Measurements from ENCODE around the gene SCAMP4.
"Not testable (repeated sequence)": the region's sequence is repeated elsewhere in the genome, so short reads cannot be mapped to it uniquely, and the experiment has no call there.

The SCAMP4 gene

GRCh38 chr19:1864480-1865171, 40.6 kb upstream of the SCAMP4 start:
- peak; percentile 66 for DNase-seq
- in situ Hi-C loops (cut with HindIII; ENCODE audit: low pct_ligation_motif_present, low pct_unique_long_range_greater_than_20kb, low sequenced_read_pairs): no loop called here

GRCh38 chr19:1865172-1866010, 39.8 kb upstream of the SCAMP4 start:
- in situ Hi-C loops (cut with HindIII; ENCODE audit: low pct_ligation_motif_present, low pct_unique_long_range_greater_than_20kb, low sequenced_read_pairs): no loop called here
- no peak for DNase-seq

- in situ Hi-C loops (cut with HindIII; ENCODE audit: low pct_ligation_motif_present, low pct_unique_long_range_greater_than_20kb, low sequenced_read_pairs): no loop called here
- no peak for DNase-seq
Observed at GRCh38 chr19:1866693-1867348, 38.4 kb upstream of the SCAMP4 start.

GRCh38 chr19:1867349-1867724, 37.9 kb upstream of the SCAMP4 start:
- no peak for DNase-seq
- in situ Hi-C loops (cut with HindIII; ENCODE audit: low pct_ligation_motif_present, low pct_unique_long_range_greater_than_20kb, low sequenced_read_pairs): no loop called here

GRCh38 chr19:1868971-1869370, 36.2 kb upstream of the SCAMP4 start:
- DNase-seq: no peak
- in situ Hi-C loops (cut with HindIII; ENCODE audit: low pct_ligation_motif_present, low pct_unique_long_range_greater_than_20kb, low sequenced_read_pairs): no loop called here

- no peak for DNase-seq
- in situ Hi-C loops (cut with HindIII; ENCODE audit: low pct_ligation_motif_present, low pct_unique_long_range_greater_than_20kb, low sequenced_read_pairs): no loop called here
Observed at GRCh38 chr19:1871140-1871597, 34.0 kb upstream of the SCAMP4 start.

- DNase-seq: no peak
- in situ Hi-C loops (cut with HindIII; ENCODE audit: low pct_ligation_motif_present, low pct_unique_long_range_greater_than_20kb, low sequenced_read_pairs): no loop called here
Observed at GRCh38 chr19:1871630-1872029, 33.6 kb upstream of the SCAMP4 start.

GRCh38 chr19:1872807-1873523, 32.2 kb upstream of the SCAMP4 start:
- in situ Hi-C loops (cut with HindIII; ENCODE audit: low pct_ligation_motif_present, low pct_unique_long_range_greater_than_20kb, low sequenced_read_pairs): no loop called here

GRCh38 chr19:1873524-1874473, 31.4 kb upstream of the SCAMP4 start:
- DNase-seq: no peak
- in situ Hi-C loops (cut with HindIII; ENCODE audit: low pct_ligation_motif_present, low pct_unique_long_range_greater_than_20kb, low sequenced_read_pairs): no loop called here

More at GRCh38 chr19:1872807-1873523, 32.2 kb upstream of the SCAMP4 start:
- DNase-seq: no peak

GRCh38 chr19:1874554-1875185, 30.5 kb upstream of the SCAMP4 start:
- in situ Hi-C loops (cut with HindIII; ENCODE audit: low pct_ligation_motif_present, low pct_unique_long_range_greater_than_20kb, low sequenced_read_pairs): no loop called here
- DNase-seq: no peak

GRCh38 chr19:1875265-1875645, 29.9 kb upstream of the SCAMP4 start:
- DNase-seq; in situ Hi-C loops (cut with HindIII; ENCODE audit: low pct_ligation_motif_present, low pct_unique_long_range_greater_than_20kb, low sequenced_read_pairs): not testable (repeated sequence)

GRCh38 chr19:1875646-1876495, 29.3 kb upstream of the SCAMP4 start:
- peak; percentile 86 for DNase-seq
- in situ Hi-C loops (cut with HindIII; ENCODE audit: low pct_ligation_motif_present, low pct_unique_long_range_greater_than_20kb, low sequenced_read_pairs): no loop called here

GRCh38 chr19:1876496-1877279, 28.5 kb upstream of the SCAMP4 start:
- in situ Hi-C loops (cut with HindIII; ENCODE audit: low pct_ligation_motif_present, low pct_unique_long_range_greater_than_20kb, low sequenced_read_pairs); DNase-seq: not testable (repeated sequence)

- in situ Hi-C loops (cut with HindIII; ENCODE audit: low pct_ligation_motif_present, low pct_unique_long_range_greater_than_20kb, low sequenced_read_pairs): not testable (repeated sequence)
Observed at GRCh38 chr19:1877280-1877660, 27.9 kb upstream of the SCAMP4 start.

GRCh38 chr19:1878583-1878982, 26.6 kb upstream of the SCAMP4 start:
- DNase-seq; in situ Hi-C loops (cut with HindIII; ENCODE audit: low pct_ligation_motif_present, low pct_unique_long_range_greater_than_20kb, low sequenced_read_pairs): not testable (repeated sequence)

More at GRCh38 chr19:1877280-1877660, 27.9 kb upstream of the SCAMP4 start:
- not testable (repeated sequence) for DNase-seq

- DNase-seq; in situ Hi-C loops (cut with HindIII; ENCODE audit: low pct_ligation_motif_present, low pct_unique_long_range_greater_than_20kb, low sequenced_read_pairs): not testable (repeated sequence)
Observed at GRCh38 chr19:1879982-1880381, 25.2 kb upstream of the SCAMP4 start.
